ENCODE data around the gene DUSP14. TPM values are rescaled to one million over a fixed set of nuclear protein-coding genes. Genes with fewer than 3 reads are reported as not detected.

The DUSP14 gene
- total and polyA plus RNA-seq, 9 of the 15 experiments (the other 6 are each of a cell fraction or from before 2014, with no cell fraction given), result 20.2 to 74.0 (median 31.8) TPM

DNA sequence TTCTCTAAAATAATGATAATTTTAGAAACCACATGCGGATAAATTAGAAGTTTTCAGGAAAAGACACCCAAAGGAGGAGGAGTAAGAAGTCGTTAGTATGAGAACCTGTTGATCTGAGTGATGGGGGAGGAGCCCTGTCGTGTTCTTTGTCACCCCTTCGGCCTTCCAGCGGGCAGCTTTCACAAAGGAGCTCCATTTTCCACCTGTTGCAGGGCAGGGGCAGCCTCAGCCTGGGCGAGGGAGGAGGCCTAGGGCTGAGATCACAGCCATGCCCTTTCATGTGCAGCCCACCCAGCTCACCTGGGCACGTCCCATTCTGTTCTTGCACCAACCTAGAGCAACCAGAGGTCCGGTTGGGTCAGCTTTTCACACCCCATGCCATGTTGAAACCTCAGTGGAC is 5.3 kb downstream of the DUSP14 start:
- H3K4me1 ChIP-seq (replicated peaks in 1 of 2; ENCODE audit: control insufficient read depth in 2 of 2, insufficient read depth in 2 of 2, low read length in 2 of 2), result peaks cover 0 to 15% of the 10 kb centered on the region in 2 experiments; a peak in 3 of 5 replicates
- BruUV-seq (replicated peaks), result no TSS peak
- H3K9ac ChIP-seq (ENCODE audit: insufficient read depth in 1 of 2, low read depth in 2 of 2, low read length in 2 of 2), result no peak overlapping the region
- H3K36me3 ChIP-seq (ENCODE audit: control insufficient read depth, insufficient read depth, low read length), result 0 out of 3 replicates have a peak, but pooled peaks cover 3% of the 10 kb centered on the region
- H3K9me3 ChIP-seq (replicated peaks; ENCODE audit: control insufficient read depth, insufficient read depth, low read depth, low read length), result no peaks in the 10 kb centered on the region
- no peaks in the 10 kb centered on the region for H3K9me1 ChIP-seq (ENCODE audit: control insufficient read depth, insufficient read depth, low read length)
- H2AFZ ChIP-seq (ENCODE audit: low read depth, low read length), result no peak overlapping the region
- in situ Hi-C loops (cut with MboI), result no loop called here
- no peak for FAIRE-seq
- TF ChIP-seq HDAC3 (IDR thresholded peaks at IDR 0.05; ENCODE audit: borderline replicate concordance, partially characterized antibody), result no peak
- no peak overlapping the region for H3K27ac ChIP-seq (ENCODE audit: extremely low read depth, low read depth, low read length)
- WGBS (ENCODE audit: insufficient coverage, low coverage, missing lambda C conversion rate), result 63% methylated on average over 7 of the region's 8 CpGs
- intact Hi-C loops (cut with micrococcal nuclease), result no loop called here
- ChIA-PET CTCF (ENCODE audit: low intra/inter-chr PET ratio) (no interaction called here), POLR2A (interaction anchor here (1.1 to 1.6 kb wide), 2 partner anchors 8 to 23 kb away, joined by 3 to 4 read pairs; no protein-coding TSS in a partner anchor)
- no peaks in the 10 kb centered on the region for H3K27me3 ChIP-seq (ENCODE audit: control insufficient read depth in 2 of 2, insufficient read depth in 2 of 2, low read length in 2 of 2)
- no peak for DNase-seq (ENCODE audit: extremely low read depth in 1 of 4, low spot score in 3 of 4)
- H4K20me1 ChIP-seq (replicated peaks; ENCODE audit: control insufficient read depth, insufficient read depth, low read length), result no peaks in the 10 kb centered on the region
- no peak for ATAC-seq
- no peak overlapping the region for H3K4me3 ChIP-seq
- no peak overlapping the region for H3K4me2 ChIP-seq (ENCODE audit: insufficient read depth, low read length)
- peaks cover 86% of the 10 kb centered on the region for H3K79me2 ChIP-seq (ENCODE audit: control insufficient read depth, insufficient read depth, low read length)

DNA sequence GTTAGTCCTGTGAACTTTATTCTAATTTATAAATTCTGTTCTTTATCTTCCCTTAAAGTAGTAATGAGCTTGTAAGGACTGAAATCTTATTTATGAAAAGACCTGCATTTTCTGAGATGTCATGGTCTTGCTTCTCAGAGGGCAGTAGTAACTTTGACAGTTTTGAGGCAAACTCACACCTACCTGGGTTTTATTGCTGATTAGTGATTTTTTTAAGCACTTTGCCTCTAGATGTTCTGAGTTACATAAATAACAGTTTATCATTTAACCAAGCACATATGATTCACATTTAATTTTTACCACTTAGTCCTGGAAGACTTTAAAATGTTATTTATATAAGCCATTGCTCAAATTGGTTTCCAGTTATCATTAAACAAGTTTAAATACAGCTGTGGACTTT is 10.7 kb downstream of the DUSP14 start:
- H3K9ac ChIP-seq (ENCODE audit: insufficient read depth in 1 of 2, low read depth in 2 of 2, low read length in 2 of 2), result no peak overlapping the region
- H3K9me3 ChIP-seq (replicated peaks; ENCODE audit: control insufficient read depth, insufficient read depth, low read depth, low read length), result no peaks in the 10 kb centered on the region
- ATAC-seq (no peak), FAIRE-seq (no peak), DNase-seq (ENCODE audit: extremely low read depth in 1 of 4, low spot score in 3 of 4) (no peak)
- no TSS peak for BruUV-seq (replicated peaks)
- intact Hi-C loops (cut with micrococcal nuclease) (no loop called here), in situ Hi-C loops (cut with MboI) (no loop called here)
- peaks cover 3% of the 10 kb centered on the region; the same call in 1 of the 3 replicates for H3K36me3 ChIP-seq (ENCODE audit: control insufficient read depth, insufficient read depth, low read length)
- CTCF ChIA-PET (ENCODE audit: low intra/inter-chr PET ratio), result no interaction called here
- no peak overlapping the region for H3K4me3 ChIP-seq
- POLR2A ChIA-PET, result interaction anchor here (0.6 to 1.3 kb wide), 2 partner anchors 9 to 56 kb away, joined by 3 to 5 read pairs; no protein-coding TSS in a partner anchor
- no peak overlapping the region for H3K27ac ChIP-seq (ENCODE audit: extremely low read depth, low read depth, low read length)
- peaks cover 80% of the 10 kb centered on the region for H3K79me2 ChIP-seq (ENCODE audit: control insufficient read depth, insufficient read depth, low read length)
- H3K9me1 ChIP-seq (ENCODE audit: control insufficient read depth, insufficient read depth, low read length), result no peaks in the 10 kb centered on the region
- no peaks in the 10 kb centered on the region for H3K27me3 ChIP-seq (ENCODE audit: control insufficient read depth in 2 of 2, insufficient read depth in 2 of 2, low read length in 2 of 2)
- H2AFZ ChIP-seq (ENCODE audit: low read depth, low read length), result no peak overlapping the region
- H3K4me1 ChIP-seq (replicated peaks in 1 of 2; ENCODE audit: control insufficient read depth in 2 of 2, insufficient read depth in 2 of 2, low read length in 2 of 2), result no peaks in the 10 kb centered on the region
- TF ChIP-seq ZSCAN29 (IDR thresholded peaks at IDR 0.05) (no peak), DMBX1 (CRISPR knock-in tag; IDR thresholded peaks at IDR 0.05; ENCODE audit: borderline replicate concordance) (no peak), KDM2B (CRISPR knock-in tag; IDR thresholded peaks at IDR 0.05) (no peak), NFXL1 (CRISPR knock-in tag; IDR thresholded peaks at IDR 0.05) (no peak), MAFG (tag; conservative IDR thresholded peaks at IDR 0.05) (peak; percentile 44; the same call in 1 of the 2 replicates), SOX6 (IDR thresholded peaks at IDR 0.05) (no peak), ZNF316 (IDR thresholded peaks at IDR 0.05) (peak; percentile 80), SIN3A (IDR thresholded peaks at IDR 0.05; ENCODE audit: borderline replicate concordance in 2 of 2, control insufficient read depth in 1 of 2, low read depth in 2 of 2, low read length in 2 of 2) (no peak), NEUROD1 (IDR thresholded peaks at IDR 0.05; ENCODE audit: borderline replicate concordance, low read depth, low read length, partially characterized antibody) (no peak), MAFF (IDR thresholded peaks at IDR 0.05; ENCODE audit: low read length) (peak; percentile 57), E2F4 (CRISPR knock-in tag; IDR thresholded peaks at IDR 0.05; ENCODE audit: low read depth) (no peak), MAFK (IDR thresholded peaks at IDR 0.05; ENCODE audit: low read length) (0 out of 2 replicates have a peak, but pooled peaks have one; percentile 14), C11orf30 (IDR thresholded peaks at IDR 0.05; ENCODE audit: low read depth) (peak; percentile 54; the same call in 1 of the 2 replicates), POU5F1 (IDR thresholded peaks at IDR 0.05; ENCODE audit: borderline replicate concordance, low read depth, low read length, partially characterized antibody) (no peak), THAP7 (CRISPR knock-in tag; IDR thresholded peaks at IDR 0.05) (no peak)
- no peak overlapping the region for H3K4me2 ChIP-seq (ENCODE audit: insufficient read depth, low read length)
- no peaks in the 10 kb centered on the region for H4K20me1 ChIP-seq (replicated peaks; ENCODE audit: control insufficient read depth, insufficient read depth, low read length)
